HG03175 (cell line): ENCODE measurements around the gene UQCR11.

Experiments
- ATAC-seq: cut with Tn5 transposase; IDR thresholded peaks from one replicate; pipeline ENCODE4 v1.9.1; 2021; ENCODE audit warnings: mild to moderate bottlenecking, moderate library complexity; ENCODE audit not compliant: unreplicated experiment

UQCR11 gene

DNA sequence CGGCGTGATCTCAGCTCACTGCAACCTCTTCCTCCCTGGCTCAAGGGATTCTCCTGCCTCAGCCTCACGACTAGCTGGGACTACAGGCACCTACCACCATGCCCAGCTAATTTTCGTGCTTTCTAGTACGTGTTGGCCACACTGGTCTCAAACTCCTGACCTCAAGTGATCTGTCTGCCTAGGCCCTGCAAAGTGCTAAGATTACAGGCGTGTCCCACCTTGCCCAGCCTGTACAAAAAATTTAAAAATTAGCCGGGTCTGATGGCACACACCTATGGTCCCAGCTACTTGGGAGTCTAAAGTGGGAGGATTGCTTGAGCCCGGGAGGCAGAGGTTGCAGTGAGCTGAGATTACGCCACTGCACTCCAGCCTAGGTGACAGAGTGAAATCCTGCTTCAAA, 32.5 kb downstream of the UQCR11 start:
- no peak for ATAC-seq

- no peak for ATAC-seq
Measured at GRCh38 chr19:1571358-1571757, 33.9 kb downstream of the UQCR11 start.

DNA sequence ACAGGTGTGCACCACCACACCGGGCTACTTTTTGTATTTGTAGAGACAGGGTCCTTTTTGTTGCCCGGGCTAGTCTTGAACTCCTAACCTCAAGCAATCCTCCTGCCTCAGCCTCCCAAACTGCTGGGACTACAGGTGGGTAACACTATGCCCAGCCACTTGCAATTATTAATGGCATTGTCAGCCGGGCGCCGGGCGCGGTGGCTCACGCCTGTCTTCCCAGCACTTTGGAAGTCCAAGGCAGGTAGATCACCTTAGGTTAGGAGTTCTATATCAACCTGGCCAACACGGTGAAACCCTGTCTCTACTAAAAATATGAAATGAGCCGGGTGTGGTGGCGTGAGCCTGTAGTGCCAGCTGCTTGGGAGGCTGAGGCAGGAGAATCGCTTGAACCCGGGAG, 34.4 kb downstream of the UQCR11 start:
- no peak for ATAC-seq

GRCh38 chr19:1569997-1570396, 35.3 kb downstream of the UQCR11 start:
- ATAC-seq, result no peak

- peak; percentile 64 for ATAC-seq
Measured at GRCh38 chr19:1568320-1569019, 36.8 kb downstream of the UQCR11 start, which contains the start of gene MEX3D. Gene MEX3D (minus strand): TSS chr19:1568325. CDS start chr19:1568058, 267 bp downstream.

DNA sequence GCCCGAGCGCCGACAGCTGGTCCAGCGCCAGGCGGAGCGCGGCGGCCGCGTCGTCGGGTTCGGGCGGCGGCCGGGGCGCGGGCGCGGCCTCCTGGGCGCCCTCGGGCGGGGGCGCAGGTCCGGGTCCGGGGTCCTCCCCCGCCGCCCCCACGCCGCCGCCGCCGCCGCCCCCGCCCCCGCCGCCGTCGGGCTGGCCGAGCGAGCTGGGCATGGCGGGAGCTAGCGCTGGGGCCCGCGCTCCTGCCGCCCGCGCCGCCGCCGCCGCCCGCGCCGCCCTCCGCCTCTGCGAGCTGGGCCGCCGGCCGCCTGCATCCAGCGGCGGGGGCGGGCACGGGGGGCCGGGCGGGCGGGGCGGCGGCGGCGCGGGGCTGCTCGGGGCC, 37.4 kb downstream of the UQCR11 start:
- ATAC-seq, result peak; percentile 19

DNA sequence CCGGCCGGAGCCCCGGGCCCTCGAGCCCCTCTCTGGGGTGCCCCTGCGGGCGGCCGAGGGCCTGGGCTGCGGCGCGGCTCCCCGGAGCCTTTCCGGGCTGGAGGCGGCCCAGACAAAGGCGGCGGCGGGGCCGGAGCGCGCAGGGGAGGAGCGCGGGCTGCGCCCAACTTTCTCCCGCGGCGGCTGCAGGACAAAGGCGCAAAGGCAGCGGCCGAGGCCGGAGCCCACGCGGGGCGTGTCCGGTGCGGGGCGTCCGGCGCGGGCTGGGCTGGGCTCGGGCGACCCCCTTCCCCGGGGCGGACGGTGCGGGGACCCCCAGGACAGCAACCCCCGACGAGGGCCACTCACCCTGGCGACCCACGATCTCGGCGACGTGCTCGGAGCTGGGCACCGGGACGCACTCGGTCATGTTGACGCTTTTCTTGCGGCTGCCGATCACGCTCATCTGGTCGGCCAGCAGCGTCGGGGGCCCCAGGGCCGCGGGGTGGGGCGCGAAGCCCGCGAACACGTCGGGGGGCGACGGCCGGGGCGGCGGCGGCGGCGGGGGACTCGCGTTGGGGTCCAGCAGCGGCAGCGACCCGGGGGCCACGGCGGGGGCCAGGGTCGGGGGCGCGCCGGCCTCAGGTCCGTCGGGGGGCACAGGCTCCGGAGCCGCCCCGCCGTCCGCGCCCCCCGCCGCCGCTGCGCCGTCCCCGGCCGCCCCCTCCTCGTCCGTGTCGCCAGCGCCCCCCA, 38.0 kb downstream of the UQCR11 start:
- ATAC-seq, result no peak

DNA sequence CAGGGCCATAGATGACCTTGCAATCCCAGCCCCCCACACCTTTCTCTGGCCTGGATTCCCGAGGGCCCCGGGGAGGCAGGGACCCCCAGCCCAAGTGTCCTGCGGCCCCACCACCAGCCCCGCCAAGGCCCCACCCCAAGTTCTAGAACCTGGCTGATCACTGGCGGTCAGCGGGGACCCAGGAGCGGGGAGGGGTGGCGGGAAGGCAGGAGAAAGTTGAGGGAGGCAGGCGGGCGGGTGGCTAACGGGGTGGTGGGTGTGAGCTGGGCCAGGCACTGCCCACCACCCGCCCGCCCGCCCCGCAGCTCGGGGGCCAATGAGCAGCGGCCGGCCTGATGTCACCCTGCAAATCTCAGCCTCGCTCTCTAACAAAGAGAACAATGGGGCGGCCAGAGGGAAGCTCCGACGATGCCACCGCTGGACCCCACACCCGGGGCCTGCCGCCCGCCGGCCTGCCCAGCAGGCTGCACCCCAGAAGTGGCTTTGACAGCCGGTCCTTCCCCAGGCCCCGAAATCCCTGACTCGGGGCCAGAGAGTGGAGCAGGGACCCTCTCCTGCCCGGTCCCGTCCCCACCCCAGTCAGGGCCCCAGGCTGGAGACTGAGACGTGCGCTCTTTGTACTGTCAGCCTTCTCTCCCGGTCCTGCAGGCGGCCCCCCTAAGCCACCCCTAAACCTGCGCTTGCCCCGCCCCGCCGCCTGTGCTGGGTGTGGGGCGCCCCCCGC, 38.7 kb downstream of the UQCR11 start:
- no peak for ATAC-seq

DNA sequence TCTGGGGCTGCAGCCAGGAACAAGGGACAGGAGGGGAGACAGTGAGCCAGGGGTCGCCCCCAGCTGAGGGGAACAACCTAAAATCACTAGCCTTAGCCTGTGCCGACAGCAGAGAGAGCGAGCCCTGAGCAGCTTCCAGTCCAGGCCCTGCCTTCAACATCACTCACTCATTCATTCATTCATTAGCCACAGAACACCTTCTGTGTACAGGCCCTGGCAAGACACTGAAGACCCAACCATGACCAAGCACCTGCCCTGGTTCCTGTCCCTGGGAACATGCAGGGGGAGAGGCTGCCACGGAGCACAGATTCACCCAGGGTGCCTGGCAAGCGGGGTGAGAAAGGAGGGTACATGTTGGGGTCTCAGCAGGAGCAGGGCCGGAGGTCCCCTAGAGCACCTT, 42.0 kb downstream of the UQCR11 start:
- no peak for ATAC-seq

DNA sequence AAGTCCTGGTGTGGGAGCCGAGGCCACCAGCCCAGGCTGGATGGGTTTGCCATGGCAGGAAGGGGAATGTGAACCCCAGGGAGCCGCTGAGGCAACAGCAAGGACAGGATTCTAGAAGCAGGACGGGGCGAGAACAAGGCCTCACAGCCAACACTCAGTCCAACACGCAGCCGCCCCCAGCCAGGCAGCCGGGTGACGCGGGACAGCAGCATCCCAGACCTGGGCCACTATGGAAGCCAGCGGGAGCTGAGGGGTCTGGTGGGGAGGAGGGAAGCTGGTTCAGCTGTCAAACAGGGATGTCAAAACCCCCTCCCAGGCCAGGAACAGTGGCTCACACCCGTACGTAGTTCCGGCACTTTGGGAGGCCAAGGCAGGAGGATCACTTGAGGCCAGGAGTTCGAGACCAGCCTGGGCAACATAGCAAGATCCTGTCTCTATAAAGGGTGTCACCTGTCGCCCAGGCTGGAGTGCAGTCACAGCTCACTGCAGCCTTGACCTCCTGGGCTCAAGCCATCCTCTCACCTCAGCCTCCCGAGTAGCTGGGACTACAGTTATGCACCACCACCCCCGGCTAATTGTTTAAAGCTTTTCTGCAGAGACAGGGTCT, 43.9 kb downstream of the UQCR11 start:
- ATAC-seq, result no peak

DNA sequence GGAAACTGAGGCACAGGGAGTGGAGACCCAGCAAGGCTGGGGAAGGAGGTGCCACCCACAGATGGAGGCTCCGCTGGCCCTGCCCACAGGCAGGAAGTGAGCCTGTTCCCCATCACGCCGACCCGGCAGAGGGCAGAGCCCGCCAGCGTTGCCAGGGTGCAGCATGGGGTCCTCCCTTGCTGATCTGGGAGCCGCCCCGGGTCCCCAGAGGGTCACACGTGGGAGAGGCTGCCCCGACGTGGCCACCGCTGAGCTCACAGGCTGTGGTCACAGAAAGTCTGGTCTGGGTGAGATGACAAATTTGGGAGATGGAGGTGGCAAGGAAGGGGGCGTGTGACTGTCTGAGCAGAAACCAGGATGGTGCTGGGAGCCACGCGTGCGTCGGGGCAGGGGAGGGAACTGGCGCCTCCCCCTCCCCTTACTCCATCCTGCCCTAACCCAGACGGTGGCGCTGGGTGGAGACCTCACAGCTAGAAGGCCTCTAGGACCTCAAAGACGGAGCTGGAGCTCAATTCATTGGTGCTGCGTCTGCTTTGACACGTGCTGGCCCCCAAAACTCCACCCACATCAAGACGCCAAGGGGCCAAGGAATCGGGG, 44.9 kb downstream of the UQCR11 start:
- ATAC-seq, result no peak

DNA sequence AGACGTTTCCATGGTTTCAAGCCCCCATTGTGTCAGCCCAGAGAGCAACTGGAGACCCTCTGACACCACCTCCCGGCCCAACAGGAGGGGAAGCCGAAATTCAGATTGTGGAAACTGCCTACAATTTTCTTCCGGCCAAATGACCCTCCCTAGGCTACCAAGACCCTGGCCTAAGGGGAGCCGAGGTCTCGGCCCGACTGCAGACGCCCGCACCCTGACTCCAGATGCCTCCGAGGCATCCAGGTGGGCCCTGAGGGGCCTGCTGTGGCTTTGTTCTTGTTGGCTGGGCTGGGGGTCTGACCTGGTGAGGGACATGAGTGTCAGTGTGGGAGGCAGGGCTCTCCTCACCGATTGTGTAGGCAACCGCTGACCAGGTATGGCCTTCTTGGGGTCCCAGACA, 46.7 kb downstream of the UQCR11 start:
- ATAC-seq, result no peak

DNA sequence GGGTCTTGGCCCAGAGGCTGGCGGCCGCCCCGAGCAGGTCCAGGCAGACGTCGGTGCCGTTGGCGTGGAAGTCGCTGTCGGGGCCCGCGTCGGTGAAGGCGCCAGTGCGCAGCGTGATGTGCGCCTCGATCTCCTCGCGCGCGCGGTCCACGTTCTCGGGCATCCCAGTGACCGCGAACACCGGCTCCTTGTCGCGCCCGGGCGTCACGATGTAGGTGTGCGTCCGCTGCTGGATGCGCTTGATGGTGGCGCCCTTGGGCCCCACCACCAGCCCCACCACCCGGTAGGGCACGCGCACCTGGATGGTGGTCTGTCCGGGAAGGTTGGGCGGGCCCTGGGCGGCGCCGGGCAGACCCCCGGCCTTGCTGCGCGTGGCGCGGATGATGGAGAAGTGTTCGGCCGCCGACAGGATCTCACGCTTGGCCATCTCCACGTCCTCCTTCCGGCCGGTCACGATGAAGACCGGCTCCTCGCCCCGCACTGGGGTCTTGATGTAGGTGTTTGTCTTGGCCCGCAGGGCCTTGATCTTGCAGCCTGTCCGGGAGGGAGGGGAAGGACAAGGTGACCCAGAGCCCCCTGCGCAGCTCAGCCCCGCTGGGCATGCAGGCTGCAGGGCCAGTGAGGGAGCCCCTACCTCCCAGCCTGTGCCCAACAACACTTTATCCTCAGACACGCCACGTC, 48.7 kb downstream of the UQCR11 start:
- ATAC-seq, result no peak

DNA sequence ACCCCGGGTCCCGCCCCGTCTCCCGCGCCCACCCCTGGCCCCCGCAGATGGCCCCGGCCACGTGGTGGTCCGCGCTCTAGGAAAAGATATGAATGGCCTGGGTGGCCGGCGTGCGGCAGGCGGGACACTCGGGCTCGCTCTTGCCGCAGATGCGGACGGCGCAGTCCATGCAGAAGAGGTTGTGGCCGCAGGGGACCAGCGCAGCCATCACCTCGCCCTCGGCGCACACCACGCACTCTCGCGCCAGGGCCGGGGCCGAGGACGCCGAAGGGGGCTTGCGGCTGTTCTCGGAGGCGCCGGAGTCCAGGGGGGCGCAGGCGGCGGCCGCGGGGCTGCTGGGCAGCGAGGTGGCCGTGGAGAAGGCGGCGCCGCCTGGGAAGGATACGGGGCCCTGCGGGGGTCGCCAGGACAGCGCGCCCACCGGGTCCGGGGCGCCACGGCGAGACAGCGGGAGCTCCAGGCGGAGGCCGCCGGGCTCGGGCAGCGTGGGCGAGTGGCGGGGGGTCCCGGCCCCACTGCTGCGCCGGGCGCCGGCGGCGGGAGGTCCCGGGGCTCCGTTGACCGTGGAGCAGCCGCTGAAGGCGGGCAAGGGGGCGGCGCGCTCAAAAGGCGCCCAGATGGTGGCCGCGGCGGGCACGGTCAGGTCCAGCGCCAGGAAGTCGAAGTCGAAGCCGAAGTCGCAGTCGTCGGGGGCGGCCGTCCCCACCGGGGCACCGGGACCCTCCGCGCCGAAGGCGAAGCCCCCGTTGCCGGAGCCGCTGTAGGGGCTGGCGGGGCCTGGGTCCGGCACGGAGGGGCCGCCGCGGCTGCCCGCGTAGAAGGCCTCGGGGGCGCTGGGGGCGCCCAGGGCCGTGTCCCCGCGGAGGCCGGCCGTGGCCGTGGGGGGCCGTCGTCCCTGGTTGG, 49.5 kb downstream of the UQCR11 start:
- ATAC-seq, result no peak

DNA sequence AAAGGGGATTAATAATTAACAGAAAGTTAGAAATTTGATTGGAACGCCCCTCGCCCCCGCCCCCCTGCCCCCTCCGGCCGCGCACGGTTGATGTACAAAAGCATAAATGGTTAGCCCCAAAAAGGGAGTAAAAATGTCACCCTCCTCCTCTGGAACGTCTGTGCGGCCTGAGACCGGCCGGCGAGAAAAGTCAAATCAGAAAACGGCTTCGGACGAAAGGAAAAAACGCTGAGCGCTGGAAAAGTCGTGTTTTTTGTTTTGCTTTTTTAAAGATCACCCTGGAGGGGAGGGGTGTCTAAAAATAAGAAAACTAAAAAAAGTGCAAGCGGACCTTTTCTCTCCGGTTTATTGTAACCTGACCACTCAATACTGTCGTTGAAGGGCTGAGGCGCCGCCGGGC, 50.3 kb downstream of the UQCR11 start:
- no peak for ATAC-seq

DNA sequence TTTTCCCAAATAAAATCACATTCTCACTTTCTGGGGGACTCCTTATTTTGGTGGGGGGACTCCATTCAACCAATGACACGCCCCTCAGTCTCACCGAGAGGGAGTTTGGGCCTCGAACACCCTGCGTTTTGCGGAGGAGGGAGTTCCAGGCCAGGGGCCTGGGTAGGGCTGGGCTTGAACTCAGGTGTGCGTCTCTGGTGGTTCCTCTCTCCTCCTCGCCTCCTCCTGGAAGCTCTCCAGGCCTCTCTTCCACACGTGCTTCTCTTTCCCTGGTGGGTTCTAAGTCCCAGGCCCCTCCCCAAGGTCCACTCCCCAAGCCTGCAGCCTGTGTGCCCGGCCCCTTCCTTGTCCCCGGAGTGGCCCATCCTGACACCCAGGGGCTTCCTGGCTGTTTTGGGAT, 51.8 kb downstream of the UQCR11 start:
- no peak for ATAC-seq

DNA sequence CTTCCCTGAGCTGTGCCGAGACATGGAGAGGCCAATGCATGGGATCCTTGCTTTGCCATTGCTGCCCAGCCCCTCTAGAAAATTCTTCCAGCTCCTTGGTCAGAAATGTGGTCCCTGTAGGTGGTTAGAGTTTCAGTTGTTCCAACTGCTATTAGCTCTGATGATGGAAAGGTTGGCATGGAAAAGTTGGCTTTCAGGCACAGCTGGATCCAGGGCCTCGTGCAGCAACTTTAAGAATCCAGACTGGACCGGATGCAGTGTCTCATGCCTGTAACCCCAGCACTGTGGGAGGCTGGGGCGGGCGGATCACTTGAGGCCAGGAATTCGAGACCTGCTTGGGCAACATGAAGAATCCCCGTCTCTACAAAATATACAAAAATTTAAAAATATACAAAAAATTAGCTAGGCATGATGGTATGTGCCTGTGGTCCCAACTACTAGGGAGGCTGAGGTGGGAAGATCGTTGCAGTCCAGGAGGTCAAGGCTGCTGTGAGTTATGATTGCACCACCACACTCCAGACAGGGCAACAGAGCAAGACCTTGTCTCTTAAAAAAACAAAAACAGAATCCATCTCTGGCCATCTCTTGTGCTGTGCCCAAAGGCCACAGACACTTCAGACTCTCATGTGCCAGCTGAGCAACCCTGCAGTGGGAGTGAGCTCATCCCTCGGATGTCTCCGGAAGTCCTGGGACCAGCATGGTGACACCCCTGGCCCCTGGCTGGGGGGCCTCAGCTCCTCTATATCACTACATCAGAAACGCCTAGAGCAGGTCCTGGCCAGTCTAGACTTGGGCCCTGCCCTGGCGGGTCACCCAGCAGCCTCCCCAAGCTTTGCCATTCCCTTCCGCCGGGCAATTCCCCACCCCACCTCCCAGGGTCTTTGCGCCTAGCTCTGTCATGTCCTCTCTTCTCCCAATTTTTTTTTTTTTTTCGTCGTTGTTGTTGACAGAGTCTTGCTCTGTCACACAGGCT, 53.9 kb downstream of the UQCR11 start:
- no peak for ATAC-seq

DNA sequence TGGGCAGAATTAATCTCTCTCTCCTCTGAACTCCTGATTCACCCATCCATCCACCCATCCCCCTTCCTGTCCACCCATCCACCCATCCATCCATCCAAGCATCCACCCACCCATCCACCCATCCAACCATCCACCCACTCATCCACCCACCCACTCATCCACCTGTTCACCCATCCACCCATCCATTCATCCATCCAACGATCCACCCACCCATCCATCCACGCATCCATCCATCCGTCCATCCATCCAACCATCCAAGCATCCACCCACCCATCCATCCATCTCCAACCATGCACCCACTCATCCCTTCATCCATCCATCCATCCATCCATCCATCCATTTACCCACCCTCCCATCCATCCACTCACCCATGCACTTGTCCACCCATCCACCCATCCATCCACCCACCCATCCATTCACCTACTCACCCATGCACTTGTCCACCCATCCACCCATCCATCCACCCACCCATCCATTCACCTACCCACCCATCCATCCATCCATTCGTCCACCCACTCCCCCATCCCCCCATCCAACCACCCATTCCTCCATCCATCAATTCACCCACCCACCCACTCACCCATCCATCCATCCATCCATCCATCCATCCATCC, 55.8 kb downstream of the UQCR11 start:
- ATAC-seq, result no peak
